Skeletal muscle cell (primary cell): Measurements from ENCODE around the gene KLRC1.
"Not testable (repeated sequence)": the region's sequence is repeated elsewhere in the genome, so short reads cannot be mapped to it uniquely, and the experiment has no call there.

Source experiments
- DNase-seq: peaks from one replicate; pipeline ENCODE4 v3.0.0-alpha.2; 2010; ENCODE audit warnings: low read depth
- H3K4me3 ChIP-seq: 2 replicates; pipeline ENCODE4 v1.5.1; 2011; ENCODE audit warnings: low read depth, mild to moderate bottlenecking, control low read depth, low read length, moderate library complexity

Gene KLRC1

DNA sequence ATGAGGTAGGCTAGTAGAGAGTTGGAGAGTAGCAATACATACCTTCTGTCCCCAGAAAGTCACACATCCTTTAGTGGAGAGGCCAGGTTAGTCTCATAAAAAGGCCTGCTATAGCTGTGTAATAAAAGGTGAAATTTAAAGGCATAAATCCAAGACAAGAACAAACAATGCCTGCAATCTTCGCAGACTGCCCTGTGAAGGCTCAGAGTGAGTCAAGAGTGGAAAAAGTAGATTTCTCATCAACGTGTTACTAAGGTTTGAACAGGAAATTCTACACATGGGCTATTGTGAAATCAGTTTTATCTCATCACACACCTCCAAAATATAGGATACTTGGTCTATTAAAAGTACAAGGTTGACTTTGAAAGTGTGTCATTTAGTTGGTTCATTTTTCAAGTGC lies at the start of gene KLRC1:
Gene KLRC1 (minus strand): TSS at position 222 of the 400 bp plus-strand sequence. CDS start 2,221 bp downstream, outside the sequence.
- no peak within 1 kb of the TSS for H3K4me3 ChIP-seq
- DNase-seq, result peak; percentile 4

DNA sequence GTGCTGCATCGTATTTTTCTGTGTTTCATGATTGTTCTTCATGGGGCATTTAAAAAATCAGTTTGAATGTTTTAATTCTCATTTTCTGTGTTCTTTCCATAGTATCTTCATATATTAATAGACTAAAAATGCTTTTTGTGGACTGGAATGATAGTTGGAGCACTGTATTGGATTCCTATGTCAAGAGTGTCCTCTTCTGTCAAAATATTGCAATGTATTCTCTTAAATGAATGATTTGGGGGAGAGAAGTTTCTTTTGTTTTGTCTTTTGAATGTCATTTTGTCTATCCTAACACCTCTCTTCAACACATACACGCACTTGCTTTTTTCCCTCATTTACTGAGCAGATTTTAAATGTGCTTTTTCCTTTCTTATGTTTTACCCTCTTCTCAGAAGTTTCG lies 47.9 kb upstream of the KLRC1 start:
- H3K4me3 ChIP-seq, result no peak overlapping the region
- DNase-seq, result no peak

DNA sequence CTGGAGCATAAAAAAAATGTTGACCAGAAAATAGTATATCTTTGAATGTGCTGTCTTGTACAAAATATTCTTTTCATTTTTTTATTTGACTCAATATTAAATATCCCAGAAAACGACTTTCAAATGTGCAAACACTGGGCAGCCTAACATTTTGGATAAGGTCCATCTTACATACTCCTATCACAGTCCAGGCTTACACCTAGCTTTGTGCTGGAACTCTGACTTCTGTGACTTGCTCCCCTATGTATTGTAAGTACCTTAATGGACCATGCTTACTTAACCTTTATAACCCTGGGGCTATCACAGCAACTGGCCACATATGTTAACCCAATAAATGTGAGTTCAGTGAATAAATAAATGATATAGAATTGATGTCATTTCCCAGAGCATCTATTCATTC lies 44.9 kb upstream of the KLRC1 start:
- DNase-seq, result no peak
- H3K4me3 ChIP-seq, result no peak overlapping the region

DNA sequence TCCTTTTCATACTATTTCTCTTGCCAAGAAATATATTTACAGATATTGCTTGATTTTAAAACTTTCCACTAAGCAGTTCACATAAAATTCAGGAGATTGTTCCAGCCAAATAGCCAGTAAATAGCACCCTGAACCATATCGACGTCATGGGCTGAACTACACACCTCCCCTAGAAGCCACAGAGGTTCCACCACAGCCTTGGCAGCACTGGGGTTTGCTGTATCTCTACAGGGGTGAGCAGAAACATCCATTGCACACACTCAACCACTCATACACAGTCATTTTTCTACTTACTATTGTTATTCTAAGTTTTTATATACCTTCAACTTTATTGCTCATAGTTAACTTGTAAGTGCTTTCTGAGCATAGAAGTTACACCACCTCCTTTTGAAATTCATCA lies 44.4 kb upstream of the KLRC1 start:
- DNase-seq, result no peak
- no peak overlapping the region for H3K4me3 ChIP-seq

DNA sequence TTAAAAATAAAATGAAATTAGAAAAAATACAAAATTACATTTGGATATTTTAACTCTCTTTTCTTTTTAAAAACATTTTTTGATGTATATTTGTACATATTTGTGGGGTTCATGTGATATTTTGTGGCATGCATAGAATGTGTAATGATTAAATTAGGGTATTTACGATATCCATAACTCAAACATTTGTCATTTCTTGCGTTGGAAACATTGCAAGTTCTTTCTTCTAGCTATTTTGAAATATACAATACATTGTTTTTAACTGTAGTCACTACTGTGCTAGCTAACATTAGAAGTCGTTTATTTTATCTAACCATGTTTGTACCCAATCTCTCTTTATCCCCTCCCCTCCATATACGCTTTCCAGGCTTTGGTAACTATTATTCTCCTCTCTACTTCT lies 38.6 kb upstream of the KLRC1 start:
- no peak for DNase-seq
- H3K4me3 ChIP-seq, result no peak overlapping the region

DNA sequence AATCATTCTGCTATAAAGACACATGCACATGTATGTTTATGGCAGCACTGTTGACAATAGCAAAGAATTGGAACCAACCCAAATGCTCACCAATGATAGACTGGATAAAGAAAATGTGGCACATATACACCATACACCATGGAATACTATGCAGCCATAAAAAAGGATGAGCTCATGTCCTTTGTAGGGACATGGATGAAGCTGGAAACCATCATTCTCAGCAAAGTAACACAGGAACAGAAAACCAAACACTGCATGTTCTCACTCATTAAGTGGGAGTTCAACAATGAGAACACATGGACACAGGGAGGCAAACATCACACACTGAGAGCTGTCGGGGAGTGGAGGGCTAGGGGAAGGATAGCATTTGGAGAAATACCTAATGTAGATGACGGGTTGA lies 34.2 kb upstream of the KLRC1 start:
- DNase-seq, H3K4me3 ChIP-seq: not testable (repeated sequence)

DNA sequence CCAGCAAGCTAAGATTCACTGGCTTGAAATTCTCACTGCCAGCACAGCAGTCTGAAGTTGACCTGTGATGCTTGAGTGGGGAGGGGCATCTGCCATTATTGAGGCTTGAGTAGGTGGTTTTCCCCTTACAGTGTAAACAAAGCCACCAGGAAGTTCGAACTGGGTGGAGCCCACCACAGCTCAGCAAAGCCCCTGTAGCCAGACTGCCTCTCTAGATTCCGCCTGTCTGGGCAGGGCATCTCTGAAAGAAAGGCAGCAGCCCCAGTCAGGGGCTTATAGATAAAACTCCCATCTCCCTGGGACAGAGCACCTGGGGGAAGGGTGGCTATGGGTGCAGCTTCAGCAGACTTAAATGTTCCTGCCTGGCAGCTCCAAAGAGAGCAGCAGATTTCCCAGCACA lies 28.7 kb upstream of the KLRC1 start:
- DNase-seq, H3K4me3 ChIP-seq: not testable (repeated sequence)

DNA sequence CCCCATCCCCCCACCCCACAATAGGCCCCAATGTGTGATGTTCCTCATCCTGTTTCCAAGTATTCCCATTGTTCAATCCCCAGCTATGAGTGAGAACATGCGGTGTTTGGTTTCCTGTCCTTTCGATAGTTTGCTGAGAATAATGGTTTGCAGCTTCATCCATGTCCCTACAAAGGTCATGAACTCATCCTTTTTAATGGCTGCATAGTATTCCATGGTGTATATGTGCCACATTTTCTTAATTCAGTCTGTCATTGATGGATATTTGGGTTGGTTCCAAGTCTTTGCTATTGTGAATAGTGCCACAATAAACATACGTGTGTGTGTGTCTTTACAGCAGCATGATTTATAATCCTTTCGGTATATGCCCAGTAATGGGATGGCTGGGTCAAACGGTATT lies 19.6 kb upstream of the KLRC1 start:
- not testable (repeated sequence) for DNase-seq

DNA sequence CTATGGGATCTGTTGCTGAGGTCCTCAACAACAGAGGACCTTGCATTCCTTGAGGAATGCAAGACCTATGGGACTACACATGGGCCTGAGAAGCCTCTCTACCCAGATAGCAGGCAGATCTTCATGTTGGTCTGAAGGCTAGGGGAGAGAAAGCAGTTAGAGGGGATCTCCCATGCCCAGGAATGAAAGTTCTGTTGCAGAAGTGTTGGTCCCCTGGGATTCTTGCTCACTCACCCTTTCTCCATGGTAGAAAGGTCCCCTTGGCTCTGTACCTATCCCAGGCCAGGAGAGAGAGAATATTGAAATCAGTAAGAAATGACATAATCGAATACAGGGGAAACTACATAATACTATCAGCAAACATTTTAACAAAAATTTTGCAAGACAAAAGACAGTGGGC lies 16.5 kb upstream of the KLRC1 start:
- DNase-seq, result no peak

More for the DNA sequence above, 19.6 kb upstream of the KLRC1 start:
- not testable (repeated sequence) for H3K4me3 ChIP-seq

DNA sequence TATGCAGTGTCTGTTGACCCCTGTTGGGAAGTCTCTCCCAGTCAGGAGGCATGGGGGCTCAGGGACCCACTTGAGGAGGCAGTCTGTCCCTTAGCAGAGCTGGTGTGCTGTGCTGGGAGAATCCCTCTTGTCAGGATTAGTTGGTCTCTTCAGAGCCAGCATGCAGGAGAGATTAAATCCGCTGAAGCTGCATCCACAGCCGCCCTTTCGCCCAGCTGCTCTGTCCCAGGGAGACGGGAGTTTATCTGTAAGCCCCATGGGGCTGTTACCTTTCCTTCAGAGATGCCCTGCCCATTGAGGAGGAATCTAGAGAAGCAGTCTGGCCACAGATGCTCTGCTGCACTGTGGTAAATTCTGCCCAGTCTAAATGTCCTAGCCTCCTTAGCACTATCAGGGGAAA lies 13.1 kb upstream of the KLRC1 start:
- no peak overlapping the region for H3K4me3 ChIP-seq
- DNase-seq, result no peak

More for the DNA sequence above, 16.5 kb upstream of the KLRC1 start:
- no peak overlapping the region for H3K4me3 ChIP-seq

DNA sequence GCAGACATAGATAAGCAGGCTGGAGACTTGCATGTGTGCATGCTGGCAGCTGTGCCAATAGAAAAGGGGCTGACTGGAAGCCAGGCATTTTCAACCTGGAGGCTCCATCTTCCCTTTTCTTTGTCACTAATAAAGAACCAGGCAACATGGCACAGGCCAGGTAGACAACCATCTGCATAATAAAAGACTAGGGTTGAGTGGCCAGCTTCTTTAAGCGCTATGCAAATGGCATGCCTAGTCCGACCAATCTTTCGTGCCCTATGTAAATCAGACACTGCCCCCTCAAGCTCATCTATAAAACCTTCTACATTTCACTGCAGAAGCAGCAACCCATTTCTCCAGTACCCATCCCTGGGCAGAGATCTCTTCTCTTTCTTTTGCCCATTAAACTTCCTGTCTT lies 4.6 kb upstream of the KLRC1 start:
- DNase-seq, result no peak
- no peak overlapping the region for H3K4me3 ChIP-seq

DNA sequence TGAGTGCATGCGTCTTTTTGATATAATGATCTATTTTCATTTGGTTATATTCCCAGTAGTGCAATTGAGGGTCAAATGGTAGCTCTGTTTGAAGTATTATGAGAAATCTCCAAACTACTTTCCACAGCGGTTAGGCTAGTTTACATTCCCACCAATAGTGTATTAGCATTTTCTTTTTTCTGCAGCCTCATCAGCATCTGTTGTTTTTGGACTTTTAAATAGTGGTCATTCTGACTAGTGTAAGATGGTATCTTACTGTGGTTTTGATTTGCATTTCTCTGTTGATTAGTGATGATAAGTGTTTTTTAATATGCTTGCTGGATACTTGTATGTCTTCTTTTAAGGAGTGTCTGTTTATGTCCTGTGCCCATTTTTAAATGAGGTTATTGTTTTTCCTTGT lies 3.7 kb upstream of the KLRC1 start:
- no peak for DNase-seq

DNA sequence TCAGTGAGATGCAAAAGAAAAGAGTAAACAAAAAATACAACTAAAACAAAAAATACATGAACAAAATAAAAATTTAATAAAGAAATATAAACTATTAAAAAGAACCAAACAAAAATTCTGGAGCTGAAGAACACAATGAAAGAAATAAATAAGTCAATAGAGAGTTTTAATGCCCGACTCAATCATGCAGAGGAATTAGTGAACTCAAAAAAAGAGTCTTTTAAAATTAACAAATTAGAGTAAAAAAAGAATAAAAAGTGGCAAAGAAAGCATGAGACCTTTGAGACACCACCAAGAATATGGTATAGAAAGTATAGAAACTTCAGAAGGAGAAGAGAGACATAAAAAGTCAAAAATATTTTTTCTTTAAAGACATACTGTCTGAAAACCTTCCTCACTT lies 2.6 kb upstream of the KLRC1 start:
- no peak for DNase-seq
- H3K4me3 ChIP-seq, result no peak overlapping the region

More for the DNA sequence above, 3.7 kb upstream of the KLRC1 start:
- no peak overlapping the region for H3K4me3 ChIP-seq

DNA sequence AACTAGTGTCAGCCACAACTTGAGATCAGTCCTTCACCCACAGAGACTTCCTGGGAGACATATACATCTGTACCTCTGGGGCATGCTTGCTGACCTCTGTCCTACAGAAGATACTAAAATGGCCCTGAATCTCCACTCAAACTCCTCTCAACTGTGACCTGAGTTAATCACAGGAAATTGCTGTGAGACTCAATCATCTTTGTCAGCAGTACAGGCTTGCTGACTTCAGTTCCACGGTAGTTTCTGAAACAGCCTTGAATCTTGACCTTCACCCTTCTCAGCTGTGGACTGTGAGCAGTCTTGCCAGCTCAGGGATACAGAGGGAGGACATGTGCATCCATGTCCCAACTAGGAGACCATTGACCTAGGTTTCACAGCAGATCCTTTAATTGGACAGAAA lies 1.4 kb upstream of the KLRC1 start:
- no peak overlapping the region for H3K4me3 ChIP-seq
- no peak for DNase-seq

DNA sequence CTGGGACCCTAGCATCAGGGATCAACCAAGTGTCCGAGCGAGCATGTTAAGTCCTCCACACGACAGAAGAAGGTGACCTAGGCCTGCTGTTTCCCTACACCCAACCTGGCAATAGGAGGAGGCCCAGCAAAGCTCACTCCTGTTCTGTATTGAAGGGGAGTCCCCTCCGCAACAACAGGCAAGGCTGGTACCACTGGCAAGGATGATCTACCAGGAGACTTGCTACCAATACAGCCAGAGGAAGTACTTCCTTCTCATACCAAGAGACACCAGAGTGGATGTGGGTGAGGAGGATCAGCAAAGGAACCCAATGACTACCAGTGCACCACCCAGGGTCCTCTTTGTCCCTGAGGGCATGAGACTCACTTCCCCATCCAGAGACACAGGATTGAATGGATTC lies 4.9 kb downstream of the KLRC1 start:
- no peak for DNase-seq
- no peak overlapping the region for H3K4me3 ChIP-seq

DNA sequence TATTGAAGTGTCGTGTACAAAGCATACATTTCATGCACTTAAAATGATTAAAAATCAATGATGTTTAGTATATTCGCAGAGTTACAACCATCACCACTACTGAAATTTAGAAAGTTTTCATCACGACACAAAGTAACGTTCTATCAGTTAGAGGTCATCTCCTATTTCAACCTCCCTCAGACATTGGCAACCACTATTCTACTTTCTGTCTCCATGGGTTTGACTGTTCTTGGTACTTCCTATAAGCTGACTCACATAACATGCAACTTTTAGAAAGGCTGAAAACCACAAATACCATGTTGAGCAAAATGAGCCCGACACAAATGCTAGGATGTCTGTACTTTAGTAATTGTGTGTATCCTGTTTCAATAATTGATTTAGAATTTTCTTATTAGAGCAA lies 7.1 kb downstream of the KLRC1 start:
- DNase-seq, result peak; percentile 26
- H3K4me3 ChIP-seq, result not testable (repeated sequence)

DNA sequence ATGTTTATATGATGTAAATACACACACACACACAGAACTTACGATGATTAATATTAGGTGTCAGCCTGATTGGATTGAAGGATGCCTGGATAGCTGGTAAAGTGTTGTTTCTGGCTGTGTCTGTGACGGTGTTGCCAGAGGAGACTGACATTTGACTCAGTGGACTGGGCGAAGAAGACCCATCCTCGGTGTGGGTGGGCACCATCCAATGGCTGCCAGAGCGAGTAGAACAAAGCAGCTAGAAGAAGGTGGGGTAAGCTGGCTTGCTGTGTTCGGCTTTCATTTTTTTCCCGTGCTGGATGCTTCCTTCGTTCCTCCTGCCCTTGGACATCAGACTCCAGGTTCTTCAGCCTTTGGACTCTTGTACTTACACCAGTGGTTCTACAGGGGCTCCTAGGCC lies 12.0 kb downstream of the KLRC1 start:
- H3K4me3 ChIP-seq, DNase-seq: not testable (repeated sequence)

DNA sequence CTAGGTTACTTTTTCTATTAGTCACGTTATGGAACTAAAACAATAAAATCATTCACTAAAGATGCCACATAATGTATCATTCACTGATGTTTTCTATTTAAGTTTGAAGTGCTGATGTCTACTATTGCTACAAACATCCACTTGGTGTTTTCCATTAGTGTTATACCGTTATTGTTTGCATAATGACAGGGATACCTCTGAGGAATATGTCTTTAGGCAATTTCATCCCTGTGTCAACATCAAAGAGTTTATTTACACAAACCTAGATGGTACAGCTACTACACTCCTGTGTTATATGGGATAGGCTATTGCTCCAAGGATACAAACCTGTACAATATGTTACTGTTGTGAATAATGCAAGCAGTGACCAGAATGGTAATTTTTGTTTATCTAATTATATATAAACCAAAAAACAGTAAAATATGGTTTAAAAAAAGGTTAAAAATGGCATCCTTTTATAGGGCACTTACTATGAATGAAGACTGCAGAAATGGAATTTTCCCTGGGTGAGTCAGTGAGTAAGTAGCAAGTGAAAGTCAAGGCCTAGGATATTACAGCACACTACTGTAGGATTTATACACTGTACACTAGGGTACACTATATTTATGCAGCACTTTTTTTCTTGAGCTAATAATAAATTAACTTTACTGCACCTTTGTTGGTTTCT lies 13.4 kb downstream of the KLRC1 start:
- H3K4me3 ChIP-seq, DNase-seq: not testable (repeated sequence)

DNA sequence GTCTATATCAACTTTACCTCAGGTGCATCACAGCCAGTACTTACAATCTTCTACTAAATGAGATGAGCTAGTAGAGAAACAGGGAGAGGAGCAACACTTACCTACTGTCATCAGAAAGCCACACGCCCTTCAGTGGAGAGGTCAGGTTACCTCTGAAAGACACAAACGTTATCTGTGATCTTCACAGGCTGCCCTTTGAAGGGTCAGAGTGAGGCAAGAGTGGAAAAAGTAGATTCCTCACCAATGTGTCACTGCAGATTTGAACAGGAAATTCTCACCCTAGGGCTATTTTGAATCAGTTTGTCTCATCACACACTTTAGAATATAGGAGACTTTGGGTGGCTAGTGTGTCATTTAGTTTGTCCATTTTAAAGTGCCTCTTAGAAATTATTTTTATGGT lies 15.6 kb downstream of the KLRC1 start:
- H3K4me3 ChIP-seq, DNase-seq: not testable (repeated sequence)

DNA sequence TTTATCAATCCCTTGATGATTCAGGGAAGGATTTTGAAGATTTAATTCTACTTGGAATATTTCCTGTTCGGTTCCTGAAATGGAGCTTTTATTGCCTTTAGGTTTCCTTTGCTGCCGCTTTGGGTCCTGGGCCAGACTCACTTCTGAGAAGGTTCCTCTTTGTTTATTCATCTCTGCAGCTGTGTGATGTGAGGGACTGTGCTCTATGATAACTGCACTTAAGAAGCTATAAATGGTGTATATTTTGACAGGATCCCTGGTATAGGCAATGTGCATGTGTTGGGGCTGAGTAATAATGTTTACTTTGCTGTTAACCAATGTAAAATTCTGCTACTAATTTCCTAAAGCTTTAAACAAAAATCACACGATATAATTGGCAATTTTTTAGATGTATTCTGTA lies 17.4 kb downstream of the KLRC1 start, which contains the start of gene KLRC2:
Gene KLRC2 (minus strand): TSS at position 195 of the 400 bp plus-strand sequence. CDS start 24 bp downstream, at position 171.
- DNase-seq, result peak; percentile 23
- H3K4me3 ChIP-seq, result not testable (repeated sequence)

DNA sequence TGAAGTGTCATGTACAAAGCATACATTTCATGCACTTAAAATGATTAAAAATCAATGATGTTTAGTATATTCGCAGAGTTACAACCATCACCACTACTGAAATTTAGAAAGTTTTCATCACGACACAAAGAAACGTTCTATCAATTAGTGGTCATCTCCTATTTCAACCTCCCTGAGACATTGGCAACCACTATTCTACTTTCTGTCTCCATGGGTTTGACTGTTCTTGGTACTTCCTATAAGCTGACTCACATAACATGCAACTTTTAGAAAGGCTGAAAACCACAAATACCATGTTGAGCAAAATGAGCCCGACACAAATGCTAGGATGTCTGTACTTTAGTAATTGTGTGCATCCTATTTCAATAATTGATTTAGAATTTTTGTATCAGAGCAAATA lies 22.6 kb downstream of the KLRC1 start:
- not testable (repeated sequence) for DNase-seq, H3K4me3 ChIP-seq

DNA sequence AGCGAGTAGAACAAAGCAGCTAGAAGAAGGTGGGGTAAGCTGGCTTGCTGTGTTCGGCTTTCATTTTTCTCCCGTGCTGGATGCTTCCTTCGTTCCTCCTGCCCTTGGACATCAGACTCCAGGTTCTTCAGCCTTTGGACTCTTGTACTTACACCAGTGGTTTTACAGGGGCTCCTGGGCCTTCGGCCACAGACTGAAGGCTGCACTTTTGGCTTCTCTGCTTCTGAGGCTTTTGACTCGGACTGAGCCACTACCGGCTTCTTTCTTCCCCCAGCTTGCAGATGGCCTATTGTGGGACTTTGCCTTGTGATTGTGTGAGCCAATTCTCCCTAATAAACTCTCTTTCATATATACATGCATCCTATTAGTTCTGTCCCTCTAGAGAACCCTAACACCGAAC lies 27.2 kb downstream of the KLRC1 start:
- not testable (repeated sequence) for DNase-seq, H3K4me3 ChIP-seq
